ENCODE results near the gene ADAMTS6.

GRCh38 chr5:65128226-65128625, 353.5 kb downstream of the ADAMTS6 start:
- TF ChIP-seq CTCF (IDR thresholded peaks at IDR 0.05) (no peak), POLR2A (IDR thresholded peaks at IDR 0.05) (no peak)

Data from uterus (tissue), 2 donors.